DOHH2 (cell line): ENCODE measurements around the gene XYLT2.

Experiments
- H3F3A ChIP-seq: fragments of 200-600 bp; sonication (generic), shearing (Covaris generic); 2 replicates; pipeline ENCODE4 v1.6.0; 2016; ENCODE audit warnings: antibody characterized with exemption, mild to moderate bottlenecking; ENCODE audit not compliant: control insufficient read depth, insufficient read depth
- H3K27ac ChIP-seq: fragments of 200-600 bp; sonication (generic); 2 replicates; pipeline ENCODE4 v1.5.1; 2014; ENCODE audit warnings: low read depth, mild to moderate bottlenecking, low read length, moderate library complexity
- H3K27me3 ChIP-seq: fragments of 200-600 bp; sonication (generic); 2 replicates; pipeline ENCODE4 v1.6.1; 2014; ENCODE audit warnings: mild to moderate bottlenecking, low read length, mixed read lengths; ENCODE audit not compliant: control insufficient read depth
- H3K36me3 ChIP-seq: fragments of 200-600 bp; sonication (generic); 2 replicates; pipeline ENCODE4 v1.6.1; 2014; ENCODE audit warnings: mild to moderate bottlenecking, low read length, moderate library complexity, mixed read lengths; ENCODE audit not compliant: control insufficient read depth
- H3K4me1 ChIP-seq: fragments of 200-600 bp; sonication (generic); 2 replicates; pipeline ENCODE4 v1.6.1; 2014; ENCODE audit warnings: mild to moderate bottlenecking, low read length, mixed read lengths; ENCODE audit not compliant: control insufficient read depth
- H3K4me2 ChIP-seq: fragments of 200-600 bp; sonication (generic); 2 replicates; pipeline ENCODE4 v1.6.0; 2014; ENCODE audit warnings: mild to moderate bottlenecking, low read length, moderate library complexity
- H3K4me3 ChIP-seq: fragments of 200-600 bp; sonication (generic); 2 replicates; pipeline ENCODE4 v1.5.1; 2014; ENCODE audit warnings: mild to moderate bottlenecking, low read length, mixed read lengths
- H3K79me2 ChIP-seq: fragments of 200-600 bp; sonication (generic); 2 replicates; pipeline ENCODE4 v1.6.1; 2014; ENCODE audit warnings: mild to moderate bottlenecking, low read length, mixed read lengths; ENCODE audit not compliant: control insufficient read depth
- H3K9me2 ChIP-seq: fragments of 200-600 bp; sonication (generic); replicated peaks from 2 replicates; pipeline ENCODE4 v1.6.1; 2014; ENCODE audit warnings: mild to moderate bottlenecking, low read length, mixed read lengths; ENCODE audit not compliant: control insufficient read depth
- H3K9me3 ChIP-seq: fragments of 200-600 bp; sonication (generic); 2 replicates; pipeline ENCODE4 v1.6.1; 2014; ENCODE audit warnings: antibody characterized with exemption, low read length, mixed read lengths; ENCODE audit not compliant: control insufficient read depth, insufficient read depth
- H4K20me1 ChIP-seq: fragments of 200-600 bp; sonication (generic); 2 replicates; pipeline ENCODE4 v1.6.0; 2014; ENCODE audit warnings: low read depth, mild to moderate bottlenecking, antibody characterized with exemption, low read length, moderate library complexity; ENCODE audit not compliant: control insufficient read depth, insufficient read depth
- CTCF ChIP-seq: fragments of 200-600 bp; sonication (generic); IDR thresholded peaks from one replicate; pipeline ENCODE4 v1.5.1; 2014; ENCODE audit warnings: antibody characterized with exemption, mild to moderate bottlenecking, low read depth, low read length; ENCODE audit not compliant: poor library complexity, severe bottlenecking
- EZH2phosphoT487 ChIP-seq: fragments of 200-600 bp; sonication (generic); IDR thresholded peaks from 2 replicates; pipeline ENCODE4 v1.6.1; 2017; ENCODE audit warnings: borderline replicate concordance, mild to moderate bottlenecking, antibody characterized with exemption, low read length, moderate library complexity, mixed read lengths

XYLT2 gene

GRCh38 chr17:50392621-50393020, 46.7 kb downstream of the XYLT2 start:
- Histone ChIP-seq H3F3A (no peaks in the 10 kb centered on the region), H3K36me3 (peaks cover 92% of the 10 kb centered on the region), H3K4me2 (no peak overlapping the region), H3K27me3 (no peaks in the 10 kb centered on the region), H3K79me2 (peaks cover 49% of the 10 kb centered on the region), H3K4me3 (no peak overlapping the region), H3K9me2 (no peaks in the 10 kb centered on the region), H3K9me3 (no peaks in the 10 kb centered on the region), H3K27ac (no peak overlapping the region), H4K20me1 (peaks cover 16% of the 10 kb centered on the region), H3K4me1 (peaks cover 22% of the 10 kb centered on the region)
- TF ChIP-seq EZH2phosphoT487 = no peak
- no peak for TF ChIP-seq CTCF

DNA sequence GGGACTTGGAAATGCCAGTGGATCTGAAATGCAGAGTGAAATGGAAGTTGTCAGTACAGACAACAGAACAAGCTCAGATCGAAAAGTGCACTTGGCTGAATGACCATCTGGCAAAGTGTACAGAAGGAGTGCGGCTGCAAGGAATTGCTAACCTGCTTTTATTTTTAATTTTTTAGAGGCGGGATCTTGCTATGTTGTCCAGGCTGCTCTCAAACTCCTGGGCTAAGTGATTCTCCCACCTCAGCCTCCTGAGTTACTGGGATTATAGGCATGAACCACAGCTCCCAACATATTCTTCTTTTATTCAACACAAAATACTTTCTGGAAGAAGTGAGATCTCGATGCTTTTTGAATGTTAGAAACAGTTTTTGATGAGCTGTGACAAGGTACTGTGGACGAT, 47.8 kb downstream of the XYLT2 start:
- Histone ChIP-seq H4K20me1 (peaks cover 16% of the 10 kb centered on the region), H3K36me3 (peaks cover 81% of the 10 kb centered on the region)

GRCh38 chr17:50394711-50395110, 48.8 kb downstream of the XYLT2 start:
- peaks cover 71% of the 10 kb centered on the region for H3K36me3 ChIP-seq
- H3K9me3 ChIP-seq = no peaks in the 10 kb centered on the region
- H4K20me1 ChIP-seq = peaks cover 16% of the 10 kb centered on the region
- H3F3A ChIP-seq = no peaks in the 10 kb centered on the region
- no peak overlapping the region for H3K27ac ChIP-seq
- H3K4me3 ChIP-seq = no peak overlapping the region
- H3K79me2 ChIP-seq = peaks cover 45% of the 10 kb centered on the region
- TF ChIP-seq EZH2phosphoT487 (no peak), CTCF (no peak)
- H3K4me2 ChIP-seq = peak overlapping the region; percentile 84; the same call in 1 of the 2 replicates
- peaks cover 25% of the 10 kb centered on the region for H3K4me1 ChIP-seq
- H3K9me2 ChIP-seq = no peaks in the 10 kb centered on the region
- H3K27me3 ChIP-seq = no peaks in the 10 kb centered on the region

More for the DNA sequence above, 47.8 kb downstream of the XYLT2 start:
- TF ChIP-seq EZH2phosphoT487 (no peak), CTCF (no peak)
- no peaks in the 10 kb centered on the region for H3K9me2 ChIP-seq
- H3K4me1 ChIP-seq = peaks cover 25% of the 10 kb centered on the region
- peaks cover 49% of the 10 kb centered on the region for H3K79me2 ChIP-seq
- H3K4me3 ChIP-seq = no peak overlapping the region
- no peaks in the 10 kb centered on the region for H3K27me3 ChIP-seq
- no peak overlapping the region for H3K4me2 ChIP-seq
- no peak overlapping the region for H3K27ac ChIP-seq
- no peaks in the 10 kb centered on the region for H3F3A ChIP-seq
- H3K9me3 ChIP-seq = no peaks in the 10 kb centered on the region
